ENCODE measurements around the gene KICS2. TPM values are rescaled to one million over a fixed set of nuclear protein-coding genes. Genes with fewer than 3 reads are reported as not detected.

The KICS2 gene
- polyA plus RNA-seq, result 1 to 10 TPM; 3.0 to 4.3 (median 3.3) TPM

DNA sequence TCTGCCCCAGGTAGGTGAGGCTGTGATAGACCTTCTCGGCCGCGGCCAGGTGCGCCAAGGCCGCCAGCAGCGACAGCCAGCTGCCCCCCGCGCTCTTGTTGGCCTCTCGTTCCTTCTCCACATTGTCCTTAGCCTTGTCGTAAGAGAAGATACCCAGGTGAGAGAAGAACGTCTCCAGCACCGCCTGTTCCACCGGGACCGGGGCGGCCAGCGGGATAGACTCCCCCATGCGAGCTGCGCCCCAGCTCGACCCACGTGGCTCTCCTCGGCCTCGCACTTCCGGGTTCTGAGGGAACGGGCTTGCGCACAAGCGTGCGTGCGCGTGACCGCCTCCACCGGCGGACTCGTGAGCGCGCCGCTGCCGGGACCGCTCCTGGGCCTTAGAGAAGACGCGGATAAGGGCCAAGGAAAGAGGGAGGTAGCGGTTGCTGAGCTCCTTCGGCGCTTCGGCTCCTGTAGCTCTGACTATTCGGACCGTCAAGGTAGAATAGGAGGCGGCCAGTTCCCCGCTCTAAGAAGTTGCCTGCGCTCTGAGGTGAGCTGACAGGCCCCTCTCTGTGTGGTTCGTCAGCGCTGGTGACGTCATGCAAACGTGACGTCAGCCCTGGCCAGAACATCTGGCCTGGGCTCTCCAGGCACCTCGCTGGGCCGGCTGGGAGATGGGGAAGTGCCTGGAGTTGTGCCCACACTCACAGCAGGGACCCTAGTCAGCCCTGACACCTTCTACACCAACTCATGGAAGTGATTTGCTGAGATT is at the start of gene KICS2:
TSS of gene KICS2 (minus strand) at position 288 of the 757 bp plus-strand sequence. CDS start at position 229, 59 bp downstream.
- H3K27ac ChIP-seq (ENCODE audit: low read depth, low read length), result peak within 1 kb of the TSS; percentile 92

DNA sequence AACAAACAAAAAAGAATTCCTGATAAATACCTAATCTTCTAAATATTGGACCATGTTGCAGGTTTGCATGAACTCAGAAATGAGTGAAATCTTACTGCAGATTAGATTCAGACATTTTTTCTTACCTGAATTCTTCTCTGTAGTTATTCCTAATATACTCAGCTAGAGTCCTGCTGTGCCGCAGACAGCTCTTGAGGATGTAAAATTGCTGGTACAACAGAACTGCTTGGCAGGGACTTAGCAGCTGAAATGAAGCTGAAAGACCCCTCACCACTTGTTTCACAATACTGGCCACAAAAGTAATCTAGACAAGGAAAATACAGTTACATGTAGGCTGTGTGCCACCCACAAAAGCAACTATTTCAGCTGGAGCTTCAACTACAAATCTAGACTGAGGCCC is 48.3 kb upstream of the KICS2 start:
- no peak overlapping the region for H3K27ac ChIP-seq (ENCODE audit: low read depth, low read length)
- 74 to 94% (median 81%) methylated on average over 1 of the region's 1 CpG for WGBS, 3 donors

More for the DNA sequence above, at the start of gene KICS2:
- WGBS, 3 donors, result 0 to 1% (median 0%) methylated on average over 56 of the region's 56 CpGs

DNA sequence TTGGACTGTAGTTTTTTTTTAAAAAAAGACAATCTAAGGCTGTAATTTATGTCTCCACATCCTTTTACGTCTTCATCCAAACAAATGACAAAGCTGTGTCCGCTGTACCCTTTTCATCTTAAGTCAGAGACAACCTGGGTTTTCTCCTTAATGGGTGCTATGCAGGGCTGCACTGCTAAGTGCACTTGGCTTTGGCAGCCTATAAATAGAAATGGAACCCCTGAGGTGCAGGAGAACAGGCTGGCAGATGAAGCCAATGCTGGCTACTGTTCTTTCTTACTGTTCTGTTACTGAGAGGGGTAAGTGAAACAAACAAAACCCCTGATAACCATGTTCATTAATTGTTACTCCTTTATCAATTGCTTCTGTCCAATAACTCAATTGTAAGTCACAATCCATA is 47.1 kb upstream of the KICS2 start:
- WGBS, 3 donors, result 52 to 95% (median 80%) methylated on average over 2 of the region's 2 CpGs

DNA sequence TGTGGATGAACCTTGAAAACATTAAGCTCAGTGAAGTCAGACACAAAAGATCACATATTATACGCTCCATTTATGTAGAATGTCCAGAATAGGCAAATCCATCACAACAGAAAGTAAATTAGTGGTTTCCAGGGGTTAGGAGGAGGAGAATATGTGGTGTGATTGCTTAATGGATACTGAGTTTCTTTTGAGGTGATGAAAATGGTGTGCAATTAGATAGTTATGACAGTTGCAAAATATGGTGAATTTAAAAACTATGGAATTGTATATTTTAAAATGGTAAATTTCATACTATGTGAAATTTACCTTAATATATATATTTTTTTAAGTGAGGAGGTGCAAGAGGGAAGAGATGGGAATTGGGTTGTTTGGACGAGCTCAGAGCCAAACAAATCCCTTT is 46.3 kb upstream of the KICS2 start:
- 0 to 41% (median 0%) methylated on average over 2 of the region's 2 CpGs for WGBS, 3 donors

More for the DNA sequence above, 47.1 kb upstream of the KICS2 start:
- H3K27ac ChIP-seq (ENCODE audit: low read depth, low read length), result no peak overlapping the region

GRCh38 chr12:64265839-64266238 is 43.7 kb upstream of the KICS2 start:
- no peak overlapping the region for H3K27ac ChIP-seq (ENCODE audit: low read depth, low read length)
- 73 to 82% (median 74%) methylated on average over 2 of the region's 2 CpGs for WGBS, 3 donors

More for the DNA sequence above, 46.3 kb upstream of the KICS2 start:
- no peak overlapping the region for H3K27ac ChIP-seq (ENCODE audit: low read depth, low read length)

GRCh38 chr12:64261813-64262212 is 39.7 kb upstream of the KICS2 start:
- 88 to 93% (median 90%) methylated on average over 5 of the region's 5 CpGs for WGBS, 3 donors
- H3K27ac ChIP-seq (ENCODE audit: low read depth, low read length), result no peak overlapping the region

DNA sequence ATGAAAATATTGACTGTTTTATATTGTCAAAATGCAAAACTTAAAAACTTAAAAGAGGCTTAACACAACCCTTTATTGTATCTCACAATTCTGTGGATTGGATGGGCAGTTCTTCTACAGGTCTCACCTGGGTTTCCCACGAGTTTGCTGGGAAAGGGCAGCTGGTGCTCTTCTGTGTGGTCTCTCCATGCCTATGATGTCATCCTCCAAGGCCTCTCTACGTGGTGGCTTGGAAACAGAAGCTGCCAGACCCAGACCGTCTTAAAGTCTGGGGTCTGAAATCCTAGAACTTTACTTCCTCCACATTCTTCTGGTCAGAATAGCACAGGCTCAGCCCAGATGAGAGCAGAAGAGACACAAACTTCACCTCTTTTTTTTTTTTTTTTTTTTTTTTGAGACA is 36.5 kb upstream of the KICS2 start:
- no peak overlapping the region for H3K27ac ChIP-seq (ENCODE audit: low read depth, low read length)
- 35 to 56% (median 46%) methylated on average over 3 of the region's 3 CpGs for WGBS, 3 donors

DNA sequence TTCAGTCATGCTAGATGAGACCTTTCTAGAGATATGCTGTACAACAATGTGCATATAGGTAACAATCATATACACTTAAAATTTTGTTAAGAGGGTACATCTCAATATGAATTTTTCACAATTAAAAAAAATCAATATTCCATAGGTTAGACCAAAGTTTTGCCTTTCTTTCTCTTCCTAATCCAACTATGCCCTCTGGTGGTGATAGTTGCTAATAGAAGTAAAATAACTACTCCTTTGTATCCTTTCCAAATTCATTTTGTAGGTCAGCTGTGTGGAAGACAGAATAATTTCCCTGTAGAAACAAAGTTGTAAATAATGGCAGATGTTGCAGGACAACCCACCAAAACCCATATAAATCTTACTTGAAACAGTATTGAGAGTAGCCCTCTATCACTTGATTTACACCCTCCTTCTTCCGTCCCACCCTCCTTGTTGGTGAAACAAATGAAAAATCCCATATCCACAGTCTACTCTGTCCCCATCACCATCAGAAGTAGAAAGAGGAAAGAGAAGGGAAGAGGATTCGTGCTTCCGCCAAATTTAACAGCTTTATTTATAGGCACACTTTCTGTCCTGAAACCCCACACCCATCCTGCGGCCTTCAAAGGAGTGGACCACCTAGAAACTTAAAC is 34.2 kb upstream of the KICS2 start:
- no peak overlapping the region for H3K27ac ChIP-seq (ENCODE audit: low read depth, low read length)
- WGBS, 3 donors, result 65 to 69% (median 66%) methylated on average over 4 of the region's 4 CpGs

GRCh38 chr12:64255249-64255648 is 33.2 kb upstream of the KICS2 start:
- WGBS, 3 donors, result 66 to 79% (median 72%) methylated on average over 4 of the region's 4 CpGs

DNA sequence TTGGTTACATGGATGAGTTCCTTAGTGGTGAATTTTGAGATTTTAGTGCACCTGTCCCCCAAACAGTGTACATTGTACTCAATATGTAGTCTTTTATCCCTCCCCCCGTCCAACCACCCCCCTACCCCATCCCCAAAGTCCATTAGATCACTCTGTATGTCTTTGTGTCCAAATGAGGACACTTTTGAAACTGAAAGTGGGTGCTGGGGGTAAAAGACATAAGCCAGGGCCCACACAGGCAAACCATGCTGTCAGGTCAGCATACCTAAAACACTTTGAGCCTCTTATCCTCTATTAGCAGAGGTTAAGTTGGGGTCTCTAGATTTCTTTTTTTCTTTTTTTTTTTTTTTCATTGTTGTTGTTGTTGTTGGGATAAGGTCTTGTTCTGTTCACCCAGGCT is 31.3 kb upstream of the KICS2 start:
- WGBS, 3 donors, result 36 to 63% (median 60%) methylated on average over 1 of the region's 1 CpG
- H3K27ac ChIP-seq (ENCODE audit: low read depth, low read length), result no peak overlapping the region

More at GRCh38 chr12:64255249-64255648, 33.2 kb upstream of the KICS2 start:
- no peak overlapping the region for H3K27ac ChIP-seq (ENCODE audit: low read depth, low read length)

DNA sequence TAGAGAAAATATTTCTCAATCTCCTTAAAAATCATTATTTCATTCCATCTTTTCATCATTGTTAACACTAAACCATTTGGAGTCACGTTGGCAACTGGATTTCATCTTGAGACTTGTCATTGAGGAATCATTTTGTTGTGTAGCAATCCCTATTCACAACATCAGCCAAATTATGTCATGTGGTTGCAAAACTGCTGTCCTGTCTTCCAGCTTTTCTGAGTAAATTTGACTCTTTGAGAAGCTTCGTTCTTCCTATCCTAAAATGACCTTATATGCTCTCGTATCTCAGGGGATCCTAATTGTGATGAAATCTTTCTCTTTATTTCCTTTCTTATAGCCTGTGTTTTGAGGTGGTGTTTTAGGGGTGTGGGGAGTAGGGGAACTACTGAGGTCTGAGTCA is 30.6 kb upstream of the KICS2 start:
- no peak overlapping the region for H3K27ac ChIP-seq (ENCODE audit: low read depth, low read length)
- 25 to 71% (median 30%) methylated on average over 3 of the region's 3 CpGs for WGBS, 3 donors

GRCh38 chr12:64243809-64244208 is 21.7 kb upstream of the KICS2 start:
- 87 to 90% (median 90%) methylated on average over 4 of the region's 4 CpGs for WGBS, 3 donors
- no peak overlapping the region for H3K27ac ChIP-seq (ENCODE audit: low read depth, low read length)

DNA sequence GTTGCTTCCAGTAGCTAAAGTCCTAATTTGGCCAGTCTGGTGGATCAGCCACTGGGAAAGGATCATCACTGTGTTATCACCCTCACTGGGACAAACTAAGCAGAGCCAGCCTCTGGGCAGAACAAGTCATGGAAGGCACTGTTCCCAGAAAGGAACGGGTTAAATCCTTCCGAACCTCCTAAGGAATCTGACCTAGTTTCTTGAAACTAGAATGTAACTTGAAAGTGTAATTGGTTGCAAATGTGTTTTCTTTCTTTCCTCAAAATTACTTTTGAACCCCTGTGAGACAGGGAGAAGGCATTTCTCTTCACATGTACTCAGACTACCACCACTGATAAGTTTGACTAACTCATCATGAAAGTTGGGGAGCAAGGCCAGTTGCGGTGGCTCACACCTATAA is 18.7 kb upstream of the KICS2 start:
- 75 to 78% (median 77%) methylated on average over 3 of the region's 3 CpGs for WGBS, 3 donors
- H3K27ac ChIP-seq (ENCODE audit: low read depth, low read length), result no peak overlapping the region

DNA sequence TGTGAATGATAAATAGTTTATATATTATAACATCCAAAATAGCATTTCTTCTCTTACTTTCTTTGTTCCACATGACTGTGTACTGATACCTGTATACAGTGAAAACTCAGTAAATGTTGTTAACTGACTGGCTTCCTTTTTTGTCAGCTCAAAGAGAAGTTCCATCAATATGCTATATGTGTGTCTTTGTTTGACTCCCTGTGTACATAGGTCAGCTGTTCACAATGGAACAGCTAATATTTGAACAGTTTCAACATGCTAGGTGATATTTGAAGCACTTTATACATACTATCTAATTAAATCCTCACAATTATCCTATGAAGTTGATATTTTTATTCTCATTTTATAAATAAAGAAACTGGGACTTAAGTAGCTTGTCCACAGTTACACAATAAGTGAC is 15.3 kb upstream of the KICS2 start:
- no peak overlapping the region for H3K27ac ChIP-seq (ENCODE audit: low read depth, low read length)

DNA sequence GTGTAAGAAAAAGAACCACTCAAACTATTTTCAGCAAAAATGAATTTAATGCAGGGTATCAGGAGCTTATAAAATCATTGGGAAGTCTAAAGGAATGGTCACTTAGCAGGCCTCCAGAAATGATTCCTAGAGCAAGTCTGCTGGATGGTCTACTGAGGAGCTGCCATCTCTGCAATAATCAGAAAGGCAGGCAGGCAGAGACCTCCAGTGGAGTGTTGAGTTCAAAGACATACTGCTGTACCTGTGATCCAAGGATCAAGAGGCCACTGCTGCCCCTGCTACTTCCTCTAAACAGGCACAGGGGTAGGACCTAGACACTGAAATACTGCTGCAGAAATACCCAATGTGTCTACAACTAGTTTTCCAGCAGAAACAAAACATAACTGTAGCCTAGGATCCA is 14.5 kb upstream of the KICS2 start:
- H3K27ac ChIP-seq (ENCODE audit: low read depth, low read length), result no peak overlapping the region

DNA sequence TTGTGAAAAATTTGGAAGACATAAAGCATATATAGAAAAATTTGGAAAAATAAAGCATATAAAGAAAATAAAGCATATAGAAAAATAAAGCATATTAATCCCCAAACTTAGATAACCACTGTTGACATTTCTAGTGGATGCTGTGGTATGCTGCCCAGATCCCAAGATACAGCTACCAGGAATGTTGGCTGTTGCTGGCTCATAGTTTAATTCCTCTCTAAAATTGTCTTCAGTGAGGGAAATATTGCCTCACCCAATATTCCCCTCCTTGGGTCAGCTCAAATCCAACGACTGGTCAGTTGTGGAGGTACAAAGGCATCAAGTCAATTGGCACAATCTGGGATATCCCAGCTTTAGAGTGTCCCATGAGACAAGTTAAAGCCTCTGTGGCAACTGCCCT is 10.1 kb upstream of the KICS2 start:
- WGBS, 3 donors, result 62 to 85% (median 78%) methylated on average over 1 of the region's 1 CpG
- no peak overlapping the region for H3K27ac ChIP-seq (ENCODE audit: low read depth, low read length)

DNA sequence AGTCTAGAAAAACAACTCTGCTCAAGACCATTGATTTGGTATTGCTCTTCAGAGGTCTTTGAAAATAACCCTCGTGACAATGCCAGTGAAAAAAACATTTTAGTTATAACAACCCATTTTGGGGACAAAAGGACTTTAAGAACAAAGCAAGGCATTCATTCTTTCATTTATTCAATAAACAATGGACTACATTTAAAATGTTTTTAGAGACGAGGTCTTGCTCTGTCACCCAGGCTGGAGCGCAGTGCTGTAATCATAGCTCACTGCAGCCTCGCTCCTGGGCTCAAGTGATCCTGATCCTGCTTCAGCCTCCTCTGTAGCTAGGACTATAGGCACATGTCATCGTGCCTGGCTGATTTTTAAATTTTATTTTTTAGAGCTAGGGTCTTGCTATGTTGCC is 7.7 kb upstream of the KICS2 start:
- 88 to 91% (median 88%) methylated on average over 5 of the region's 5 CpGs for WGBS, 3 donors

GRCh38 chr12:64229240-64229639 is 7.1 kb upstream of the KICS2 start:
- H3K27ac ChIP-seq (ENCODE audit: low read depth, low read length), result no peak overlapping the region
- WGBS, 3 donors, result 59 to 65% (median 59%) methylated on average over 4 of the region's 4 CpGs

More for the DNA sequence above, 7.7 kb upstream of the KICS2 start:
- H3K27ac ChIP-seq (ENCODE audit: low read depth, low read length), result no peak overlapping the region

DNA sequence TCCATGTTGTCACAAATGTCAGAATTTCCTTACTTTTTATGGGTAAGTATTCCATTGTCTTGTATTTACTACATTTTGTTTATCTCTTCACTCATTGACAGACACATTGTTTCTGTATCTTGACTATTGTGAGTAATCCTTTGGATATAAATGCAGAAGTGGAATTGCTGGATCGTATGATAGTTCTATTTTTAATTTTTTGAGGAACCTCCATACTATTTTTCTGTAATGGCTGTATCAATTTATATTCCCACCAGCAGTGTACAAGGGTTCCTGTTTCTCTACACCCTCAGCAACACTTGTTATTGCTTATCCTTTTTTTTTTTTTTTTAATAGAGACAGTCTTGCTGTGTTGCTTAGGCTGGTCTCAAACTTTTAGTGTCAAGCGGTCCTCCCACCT is 3.5 kb upstream of the KICS2 start:
- no peak overlapping the region for H3K27ac ChIP-seq (ENCODE audit: low read depth, low read length)
- WGBS, 3 donors, result 13 to 34% (median 29%) methylated on average over 2 of the region's 2 CpGs

DNA sequence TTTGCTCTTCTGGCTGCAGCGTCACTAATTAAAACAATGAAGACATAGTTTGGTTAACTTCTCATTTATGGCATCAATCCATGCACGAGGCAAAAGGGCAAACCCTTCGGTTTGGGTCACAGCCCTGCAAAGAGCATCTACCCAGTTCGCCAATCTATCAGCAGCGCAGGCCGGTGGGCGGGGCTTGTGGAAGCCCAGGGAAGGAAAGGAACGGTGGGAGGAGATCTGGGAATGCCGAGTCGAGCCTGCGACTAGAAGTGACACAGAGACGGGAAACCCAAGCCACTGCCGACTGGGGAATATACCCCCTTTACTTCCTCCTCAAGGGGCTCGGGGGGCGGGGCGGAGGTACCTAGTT is 466 bp downstream of the KICS2 start:
- WGBS, 3 donors, result 0 to 1% (median 0%) methylated on average over 16 of the region's 16 CpGs
- peak overlapping the region; percentile 92 for H3K27ac ChIP-seq (ENCODE audit: low read depth, low read length)

Measured in adipose tissue (tissue), 3 donors.